ENCODE data around the gene CDK2.

DNA sequence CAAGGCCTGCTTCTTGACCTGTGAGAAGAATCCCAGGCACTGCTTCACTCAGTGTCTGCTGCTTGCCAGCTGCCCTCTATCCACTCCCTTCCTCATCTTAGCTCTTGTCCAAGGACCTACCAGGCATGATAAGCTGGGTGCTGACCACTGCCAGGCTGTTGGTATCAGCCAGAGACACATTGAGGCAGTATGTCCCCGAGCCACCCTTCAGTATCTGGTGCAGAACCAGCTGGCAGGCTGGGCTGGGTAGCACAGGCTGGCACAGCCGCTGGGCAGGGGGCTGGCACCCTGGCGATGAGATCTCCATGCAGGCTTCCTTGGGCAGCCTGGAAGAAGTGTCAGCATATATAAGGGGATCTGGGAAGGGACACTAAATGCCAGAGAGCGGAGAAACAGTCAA is 11.3 kb upstream of the CDK2 start:
- TF ChIP-seq FOXK2 (IDR thresholded peaks at IDR 0.05) (no peak), SUZ12 (IDR thresholded peaks at IDR 0.05) (no peak), ELF4 (IDR thresholded peaks at IDR 0.05) (no peak), TARDBP (IDR thresholded peaks at IDR 0.05) (no peak), SP1 (IDR thresholded peaks at IDR 0.05) (no peak), ARNT (IDR thresholded peaks at IDR 0.05) (no peak), ZNF384 (IDR thresholded peaks at IDR 0.05) (no peak)
- TF ChIP-seq, protein P1, sequence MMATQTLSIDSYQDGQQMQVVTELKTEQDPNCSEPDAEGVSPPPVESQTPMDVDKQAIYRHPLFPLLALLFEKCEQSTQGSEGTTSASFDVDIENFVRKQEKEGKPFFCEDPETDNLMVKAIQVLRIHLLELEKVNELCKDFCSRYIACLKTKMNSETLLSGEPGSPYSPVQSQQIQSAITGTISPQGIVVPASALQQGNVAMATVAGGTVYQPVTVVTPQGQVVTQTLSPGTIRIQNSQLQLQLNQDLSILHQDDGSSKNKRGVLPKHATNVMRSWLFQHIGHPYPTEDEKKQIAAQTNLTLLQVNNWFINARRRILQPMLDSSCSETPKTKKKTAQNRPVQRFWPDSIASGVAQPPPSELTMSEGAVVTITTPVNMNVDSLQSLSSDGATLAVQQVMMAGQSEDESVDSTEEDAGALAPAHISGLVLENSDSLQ (IDR thresholded peaks at IDR 0.05), result no peak
